GM12872 (cell line): Measurements from ENCODE around the gene SNAP23.

Experiments
- TF ChIP-seq, protein P1 (sequence below): IDR thresholded peaks from 3 replicates; pipeline ENCODE4 v1.5.1; 2011; ENCODE audit warnings: low read depth, mild to moderate bottlenecking, low read length, moderate library complexity; ENCODE audit not compliant: insufficient read depth

Gene SNAP23

DNA sequence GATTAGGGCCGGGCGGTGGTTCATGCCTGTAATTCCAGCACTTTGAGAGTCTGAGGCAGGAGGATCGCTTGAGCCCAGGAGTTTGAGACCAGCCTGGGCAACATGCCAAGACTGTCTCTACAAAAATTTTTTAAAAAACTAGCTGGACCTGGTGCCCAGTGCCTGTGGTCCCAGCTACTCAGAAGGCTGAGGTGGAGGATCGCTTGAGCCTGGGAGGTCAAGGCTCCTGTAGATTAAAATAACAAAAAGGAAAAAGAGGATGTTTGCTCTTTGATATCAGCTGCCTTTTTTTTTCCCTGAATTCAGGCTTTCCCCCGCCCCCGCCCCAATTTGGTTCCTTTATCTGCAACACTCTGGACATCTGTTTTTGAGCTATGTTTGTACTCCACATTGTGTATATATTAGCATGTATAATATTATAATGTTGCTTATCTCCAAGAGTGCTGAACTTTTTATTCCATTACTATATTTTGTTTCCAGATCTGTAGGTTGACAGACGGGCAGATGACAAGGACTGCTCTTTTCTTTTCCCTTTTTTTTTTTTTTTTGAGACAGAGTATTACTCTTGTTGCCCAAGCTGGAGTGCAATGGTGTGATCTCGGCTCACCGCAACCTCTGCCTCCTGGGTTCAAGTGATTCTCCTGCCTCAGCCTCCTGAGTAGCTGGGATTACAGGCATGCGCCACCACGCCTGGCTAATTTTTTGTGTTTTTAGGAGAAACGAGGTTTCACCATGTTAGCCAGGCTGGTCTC is 4.6 kb downstream of the SNAP23 start:
- TF ChIP-seq, protein P1, sequence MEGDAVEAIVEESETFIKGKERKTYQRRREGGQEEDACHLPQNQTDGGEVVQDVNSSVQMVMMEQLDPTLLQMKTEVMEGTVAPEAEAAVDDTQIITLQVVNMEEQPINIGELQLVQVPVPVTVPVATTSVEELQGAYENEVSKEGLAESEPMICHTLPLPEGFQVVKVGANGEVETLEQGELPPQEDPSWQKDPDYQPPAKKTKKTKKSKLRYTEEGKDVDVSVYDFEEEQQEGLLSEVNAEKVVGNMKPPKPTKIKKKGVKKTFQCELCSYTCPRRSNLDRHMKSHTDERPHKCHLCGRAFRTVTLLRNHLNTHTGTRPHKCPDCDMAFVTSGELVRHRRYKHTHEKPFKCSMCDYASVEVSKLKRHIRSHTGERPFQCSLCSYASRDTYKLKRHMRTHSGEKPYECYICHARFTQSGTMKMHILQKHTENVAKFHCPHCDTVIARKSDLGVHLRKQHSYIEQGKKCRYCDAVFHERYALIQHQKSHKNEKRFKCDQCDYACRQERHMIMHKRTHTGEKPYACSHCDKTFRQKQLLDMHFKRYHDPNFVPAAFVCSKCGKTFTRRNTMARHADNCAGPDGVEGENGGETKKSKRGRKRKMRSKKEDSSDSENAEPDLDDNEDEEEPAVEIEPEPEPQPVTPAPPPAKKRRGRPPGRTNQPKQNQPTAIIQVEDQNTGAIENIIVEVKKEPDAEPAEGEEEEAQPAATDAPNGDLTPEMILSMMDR = no peak

DNA sequence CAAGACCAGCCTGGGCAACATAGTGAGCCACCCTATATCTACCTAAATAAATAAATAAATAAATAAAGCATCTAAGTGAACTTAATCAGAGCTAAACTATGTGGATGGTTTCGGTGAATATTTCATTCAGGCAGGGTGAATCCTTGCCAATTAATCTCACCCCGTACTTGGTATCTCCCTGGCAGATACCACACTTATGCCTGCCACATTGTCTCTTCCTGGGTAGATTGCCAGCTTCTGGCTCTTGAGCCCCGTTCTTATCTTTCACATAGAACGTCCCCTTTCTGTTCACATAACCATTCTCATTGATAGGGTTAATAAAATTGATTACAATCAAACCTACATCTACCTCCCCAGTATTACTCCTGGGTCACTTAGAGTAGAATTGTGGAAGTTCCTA is 7.0 kb downstream of the SNAP23 start:
- TF ChIP-seq, protein P1 = no peak

DNA sequence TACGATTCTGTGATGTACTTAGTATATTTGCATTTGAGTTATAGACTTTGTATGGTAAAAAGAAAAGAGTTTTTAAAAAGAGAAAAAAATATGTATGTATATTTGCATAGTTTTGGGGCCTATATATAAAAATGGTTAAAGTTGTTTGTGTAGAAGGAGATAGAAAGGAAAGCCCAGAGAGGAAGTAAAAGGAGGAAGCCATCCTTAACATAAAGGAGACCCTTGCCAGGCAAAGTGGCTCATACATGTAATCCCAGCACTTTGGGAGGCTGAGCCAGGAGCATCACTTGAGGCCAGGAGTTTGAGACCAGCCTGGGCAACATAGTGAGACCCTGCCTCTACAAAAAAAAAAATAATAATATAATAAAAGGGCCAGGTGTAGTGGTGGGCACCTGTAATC is 8.4 kb downstream of the SNAP23 start:
- TF ChIP-seq, protein P1 = no peak

- TF ChIP-seq, protein P1 = no peak
Observed at GRCh38 chr15:42504631-42505030, 9.2 kb downstream of the SNAP23 start.

GRCh38 chr15:42507514-42507913 is 12.1 kb downstream of the SNAP23 start:
- TF ChIP-seq, protein P1 = no peak

DNA sequence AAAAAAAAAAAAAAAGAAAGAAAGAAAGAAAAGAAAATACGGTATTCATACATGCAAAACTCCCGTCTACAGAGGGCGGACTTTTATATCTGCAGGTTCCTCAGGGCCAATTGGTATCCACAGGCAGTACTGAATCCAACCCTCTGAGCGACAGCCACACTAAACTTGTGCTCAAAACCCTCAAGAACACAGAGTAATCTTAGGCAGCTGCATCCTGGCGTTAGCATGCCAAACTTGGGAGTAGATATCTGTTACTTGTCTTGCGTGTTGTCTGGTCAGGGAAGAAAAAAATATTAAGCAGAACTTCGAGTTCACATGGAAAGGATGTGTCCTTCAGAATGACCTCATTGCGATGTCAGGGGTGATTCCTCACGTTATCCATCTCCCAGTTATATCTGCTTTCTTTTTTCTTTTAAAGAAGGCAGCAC is 12.8 kb downstream of the SNAP23 start:
- TF ChIP-seq, protein P1 = no peak

DNA sequence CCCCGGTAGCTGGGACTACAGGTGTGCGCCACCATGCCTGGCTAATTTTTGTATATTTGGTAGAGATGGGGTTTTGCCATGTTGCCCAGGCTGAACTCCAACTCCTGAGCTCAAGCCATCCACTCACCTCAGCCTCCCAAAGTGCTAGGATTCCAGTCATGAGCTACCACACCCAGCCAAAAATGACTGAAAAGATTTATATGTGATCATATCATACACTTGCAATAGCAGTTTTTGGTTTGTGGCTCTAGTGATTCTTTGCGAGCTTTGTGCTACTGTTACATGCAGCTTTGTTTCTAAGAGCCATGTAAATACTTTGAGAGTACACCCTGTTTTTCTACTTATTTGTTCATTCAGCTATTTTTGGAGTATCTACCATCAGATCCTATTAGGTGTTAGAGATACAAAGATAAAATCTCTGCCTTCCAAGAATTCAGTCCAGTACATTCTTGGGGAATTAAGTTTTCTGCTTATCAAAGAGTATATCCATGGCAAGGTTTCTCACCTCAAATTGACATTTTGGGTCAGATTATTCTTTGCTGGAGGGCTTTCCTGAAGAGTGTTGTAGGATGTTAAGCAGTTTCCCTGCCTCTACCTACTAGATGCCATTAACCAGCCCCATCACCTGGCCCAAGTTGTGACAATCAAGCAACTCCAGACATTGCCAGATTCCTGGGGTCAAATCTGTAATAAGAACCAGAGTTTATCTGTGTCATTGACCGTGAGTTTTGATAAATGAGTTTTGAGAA is 15.0 kb downstream of the SNAP23 start:
- TF ChIP-seq, protein P1 = no peak
